IPS-NIHi11 (cell line): ENCODE data around the gene CNTNAP5.

ENCODE experiments used
- DNase-seq: peaks from one replicate; pipeline ENCODE4 v3.0.0; 2012; ENCODE audit warnings: mixed read lengths, low spot score

The CNTNAP5 gene

DNA sequence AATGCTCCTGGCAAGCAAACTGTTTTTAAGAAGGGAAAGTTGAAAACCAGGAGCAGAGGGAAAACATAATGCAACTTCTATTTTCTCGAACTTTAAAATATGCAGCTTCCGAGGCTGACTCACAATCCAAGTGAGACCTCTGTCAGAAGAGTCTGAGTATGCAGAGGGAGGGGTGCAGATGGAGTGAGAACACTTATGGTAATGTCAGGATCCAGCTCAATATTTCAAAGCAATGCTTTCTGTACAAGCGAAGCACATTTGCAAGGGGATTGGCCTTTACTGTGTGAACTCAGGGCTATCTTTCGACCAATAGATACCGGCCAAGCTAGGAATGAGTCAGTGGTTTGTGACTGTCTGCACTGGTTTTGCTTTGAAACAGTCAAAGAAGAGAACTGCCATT lies 242.7 kb downstream of the CNTNAP5 start:
- no peak for DNase-seq

- DNase-seq, result no peak
Measured at GRCh38 chr2:124269348-124269747, 244.3 kb downstream of the CNTNAP5 start.

DNA sequence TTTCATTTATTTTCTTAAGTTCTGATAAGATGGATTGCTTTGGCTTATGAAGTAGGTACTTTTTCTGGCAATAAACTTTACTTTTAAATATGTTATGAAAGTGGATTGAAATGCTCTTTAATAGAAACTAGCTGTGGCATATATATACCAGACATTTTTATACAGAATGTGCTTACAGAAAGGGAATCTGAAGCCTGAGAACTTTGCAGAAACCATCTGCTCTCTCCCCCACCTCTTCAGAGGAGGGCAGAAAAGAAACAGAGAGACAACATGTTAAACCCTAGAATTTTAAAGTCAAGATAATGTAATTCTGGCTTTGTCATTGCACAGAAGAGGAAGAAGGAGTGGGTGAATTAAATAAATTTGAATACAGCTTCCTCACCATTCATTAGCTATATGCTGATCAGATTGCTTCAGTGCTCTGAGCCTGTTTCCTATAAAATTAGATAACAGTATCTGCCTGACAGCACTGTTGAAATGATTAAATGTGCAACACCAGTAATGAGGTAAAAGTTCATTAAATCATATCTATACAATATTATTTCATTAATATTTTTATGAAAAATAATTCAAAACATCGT lies 247.3 kb downstream of the CNTNAP5 start:
- no peak for DNase-seq

DNA sequence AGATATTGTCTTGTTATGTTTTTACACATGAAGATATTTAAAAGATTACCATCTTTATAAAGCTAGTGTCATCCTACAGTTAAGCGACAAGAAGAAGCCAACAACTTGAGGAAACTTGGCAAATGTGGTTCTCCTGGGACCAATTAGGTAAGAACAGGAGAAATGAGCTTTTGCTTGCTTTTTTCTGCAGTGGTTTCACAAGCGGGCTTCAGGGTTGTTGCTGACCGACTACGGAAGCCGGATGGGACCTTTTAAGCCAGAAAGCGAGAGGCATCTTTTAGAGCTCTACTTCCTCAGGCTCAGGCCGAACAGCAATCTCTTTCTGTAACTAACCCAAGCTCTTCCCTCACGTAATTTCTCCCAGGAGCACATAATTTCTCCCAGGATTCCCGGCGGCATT lies 256.5 kb downstream of the CNTNAP5 start:
- DNase-seq, result no peak

DNA sequence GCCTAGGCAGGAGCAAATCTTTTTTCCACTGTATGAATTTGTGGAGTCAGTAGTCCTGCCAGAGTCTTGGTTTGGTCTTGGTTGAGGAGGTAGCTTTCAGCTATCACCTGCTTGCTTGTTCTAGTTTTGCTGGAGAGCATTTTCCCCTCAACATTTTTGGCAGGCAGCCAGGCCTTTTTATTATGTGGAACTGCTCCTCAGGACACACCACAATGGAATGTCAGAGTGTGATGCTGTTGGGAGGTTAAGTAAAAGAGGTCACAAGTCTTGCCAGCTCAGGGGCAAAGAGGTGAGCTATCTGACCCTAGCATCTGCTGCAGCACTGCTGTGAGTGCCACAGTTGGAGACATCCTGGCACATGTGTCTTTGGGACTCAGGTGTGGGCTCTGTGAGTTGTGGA lies 258.0 kb downstream of the CNTNAP5 start:
- no peak for DNase-seq

GRCh38 chr2:124286089-124286783 lies 261.1 kb downstream of the CNTNAP5 start:
- DNase-seq, result peak; percentile 9

GRCh38 chr2:124289060-124289459 lies 264.0 kb downstream of the CNTNAP5 start:
- no peak for DNase-seq

DNA sequence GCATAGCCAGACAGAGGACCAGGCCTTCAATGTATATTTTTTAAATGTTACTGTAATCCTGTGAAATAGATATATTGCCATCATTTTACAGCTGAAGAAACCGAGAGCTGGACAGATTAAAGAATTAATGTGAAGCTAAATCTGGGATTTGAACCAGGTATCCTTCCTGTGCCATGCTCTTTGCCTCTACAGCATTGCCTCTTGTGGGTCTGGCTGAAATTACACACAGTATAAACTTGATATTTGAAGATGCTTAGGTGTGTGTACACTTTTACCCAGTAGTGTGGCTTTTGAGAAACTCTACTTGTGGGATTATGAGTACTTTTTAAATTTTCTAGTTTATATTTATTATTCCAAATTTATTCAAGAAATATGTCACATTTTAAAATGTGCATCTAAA lies 264.5 kb downstream of the CNTNAP5 start:
- no peak for DNase-seq

DNA sequence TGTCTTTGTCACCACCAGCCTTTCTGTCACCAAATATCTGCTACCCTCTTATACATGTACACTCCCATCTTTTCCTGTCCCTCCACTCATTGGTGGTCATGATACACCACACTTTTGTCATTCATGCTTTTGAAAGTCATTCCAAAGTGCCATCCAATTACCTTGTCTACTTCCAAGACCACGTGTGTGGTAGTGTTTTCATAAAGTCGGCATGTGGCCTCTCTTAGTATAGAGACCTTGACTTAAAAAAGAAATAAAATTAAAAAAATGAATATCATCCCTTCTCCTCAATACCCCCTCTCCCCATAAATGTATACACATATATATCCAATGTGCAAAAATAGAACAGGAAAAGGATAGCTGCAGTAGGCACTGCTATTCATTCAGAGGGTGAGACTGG lies 271.4 kb downstream of the CNTNAP5 start:
- DNase-seq, result no peak

DNA sequence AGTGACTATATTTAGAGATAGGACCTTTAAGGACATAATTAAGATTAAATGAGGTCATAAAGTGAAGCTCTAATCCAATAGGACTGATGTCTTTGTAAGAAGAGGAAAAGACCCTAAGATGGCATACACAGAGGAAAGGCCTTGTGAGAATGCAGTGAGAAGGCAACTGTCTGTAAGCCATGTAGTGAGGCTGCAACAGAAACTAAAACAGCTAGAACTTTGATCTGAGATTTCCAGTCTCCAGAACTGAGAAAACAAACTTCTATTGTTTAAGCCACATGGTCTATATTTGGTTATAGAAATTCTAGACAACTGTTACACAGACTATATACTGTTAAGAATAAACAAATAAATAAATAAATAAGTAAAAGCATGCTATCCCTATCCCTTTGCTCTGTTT lies 276.8 kb downstream of the CNTNAP5 start:
- no peak for DNase-seq

DNA sequence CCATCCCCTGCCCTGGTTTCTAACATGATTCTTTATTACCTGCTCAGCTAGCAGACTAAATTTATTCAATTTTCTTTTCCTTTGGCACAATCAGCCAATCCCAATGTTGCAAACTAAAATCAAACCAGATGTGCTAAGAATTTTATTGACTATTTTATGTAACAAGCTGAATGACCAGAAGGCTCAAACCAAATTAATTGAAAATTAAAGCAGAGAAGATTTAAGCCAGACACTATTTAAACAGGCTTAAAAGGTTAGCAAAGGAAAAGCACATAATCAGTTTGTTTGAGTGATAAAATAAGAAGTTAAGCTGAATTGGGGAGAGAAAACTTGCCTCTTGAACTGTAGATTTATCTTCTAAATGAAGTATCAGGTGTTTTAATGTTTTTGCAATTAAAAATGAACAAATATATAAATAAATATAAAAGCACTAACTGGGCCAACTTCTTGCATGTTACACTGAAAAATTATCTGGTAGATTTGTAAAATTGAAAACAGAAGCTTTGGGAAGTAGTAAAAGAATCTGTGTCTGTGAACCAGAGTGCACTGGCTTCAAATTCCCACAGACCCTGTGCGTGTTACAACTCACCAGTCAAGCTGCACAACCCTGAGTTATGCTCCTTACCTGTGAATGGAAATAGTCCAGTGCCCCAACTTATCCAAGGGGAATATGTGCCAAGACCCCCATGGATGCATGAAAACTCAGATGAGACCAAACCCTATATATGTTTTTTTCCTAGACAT lies 283.4 kb downstream of the CNTNAP5 start:
- no peak for DNase-seq

- no peak for DNase-seq
Measured at GRCh38 chr2:124309563-124310138, 284.6 kb downstream of the CNTNAP5 start.

DNA sequence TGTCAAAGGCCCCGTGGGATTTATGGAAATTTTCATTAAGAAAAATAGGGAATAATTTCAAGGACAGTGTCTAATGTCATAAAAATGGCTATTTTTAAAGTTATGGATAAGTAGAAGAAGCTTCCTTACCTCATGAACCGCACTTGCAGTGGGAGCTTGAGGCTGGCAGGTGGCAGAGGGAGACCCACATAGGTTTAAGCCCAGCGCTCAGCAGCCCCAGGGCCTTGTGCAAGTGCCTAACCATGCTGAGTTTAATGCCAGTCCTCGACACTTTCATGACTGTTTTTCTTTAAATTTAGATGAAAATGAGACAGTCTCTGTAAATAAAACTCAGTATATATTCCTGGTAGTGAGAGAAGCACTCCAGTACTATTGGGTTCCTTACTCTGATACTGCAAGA lies 285.6 kb downstream of the CNTNAP5 start:
- DNase-seq, result no peak

DNA sequence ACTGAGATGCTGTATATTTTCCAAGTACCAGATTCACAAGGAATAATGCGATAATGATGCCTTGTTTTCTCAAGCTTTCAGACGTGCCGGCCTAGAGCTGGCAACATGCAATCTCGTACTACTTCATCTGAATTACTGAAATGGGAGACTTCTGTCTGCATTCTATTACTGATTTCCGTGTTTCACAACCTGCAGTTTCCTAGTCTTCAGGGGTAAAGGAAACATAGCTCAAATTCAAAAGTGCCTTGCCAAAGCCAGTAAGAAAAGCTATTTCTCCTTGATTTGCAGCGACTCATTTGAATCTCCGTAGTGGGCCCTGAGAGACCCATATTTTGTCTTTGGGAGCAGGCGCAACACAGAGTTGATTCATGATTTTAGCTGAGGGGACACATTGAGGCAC lies 289.0 kb downstream of the CNTNAP5 start:
- DNase-seq, result no peak

DNA sequence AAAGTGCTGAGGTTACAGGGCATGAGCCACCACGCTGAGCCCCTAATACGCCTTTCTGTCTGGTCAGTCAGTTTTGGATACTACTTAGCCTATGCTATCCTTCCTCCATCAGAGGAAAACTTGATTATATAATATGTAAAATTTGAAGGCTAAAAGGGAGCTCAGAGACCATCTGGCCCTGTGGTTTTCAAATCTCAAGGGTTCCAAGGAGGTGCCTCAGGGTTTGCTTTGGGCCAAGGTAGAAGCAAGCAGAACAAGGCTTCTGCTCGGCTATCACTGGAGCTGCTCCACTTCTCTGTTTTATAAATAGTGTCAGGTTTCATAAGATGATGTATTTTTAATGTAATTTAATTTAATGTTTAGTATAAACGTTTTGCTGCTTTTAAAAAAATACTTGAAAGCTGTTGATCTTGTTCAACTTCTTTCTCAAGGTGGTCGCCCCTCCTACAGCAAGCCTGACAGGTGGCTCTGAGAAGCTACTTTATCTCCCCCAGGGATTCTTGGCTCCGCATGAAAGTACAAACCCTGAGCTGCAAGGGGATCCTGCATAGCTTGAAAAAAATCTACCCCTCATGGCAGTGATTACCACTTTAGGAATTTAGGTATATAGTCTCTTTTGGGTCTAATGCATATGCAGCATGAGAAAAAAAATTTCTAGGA lies 290.3 kb downstream of the CNTNAP5 start:
- no peak for DNase-seq

- DNase-seq, result no peak
Measured at GRCh38 chr2:124316133-124316532, 291.0 kb downstream of the CNTNAP5 start.

- no peak for DNase-seq
Measured at GRCh38 chr2:124316881-124317605, 292.0 kb downstream of the CNTNAP5 start.

GRCh38 chr2:124317628-124318027 lies 292.5 kb downstream of the CNTNAP5 start:
- no peak for DNase-seq

GRCh38 chr2:124318913-124319312 lies 293.8 kb downstream of the CNTNAP5 start:
- no peak for DNase-seq

GRCh38 chr2:124319577-124319976 lies 294.5 kb downstream of the CNTNAP5 start:
- DNase-seq, result no peak

GRCh38 chr2:124320051-124320688 lies 295.1 kb downstream of the CNTNAP5 start:
- no peak for DNase-seq
